Activated naive CD8-positive, alpha-beta T cell (primary cell): ENCODE data around the gene BASP1.
"Not testable (repeated sequence)": the region's sequence is repeated elsewhere in the genome, so short reads cannot be mapped to it uniquely, and the experiment has no call there.

Experiments used
- H3K27ac Mint-ChIP-seq: one replicate; pipeline ENCODE4 v1.8.0; 2021; ENCODE audit warnings: mixed read lengths
- H3K27me3 Mint-ChIP-seq: one replicate; pipeline ENCODE4 v1.8.0; 2021; ENCODE audit warnings: mixed read lengths
- H3K36me3 Mint-ChIP-seq: one replicate; pipeline ENCODE4 v1.8.0; 2021; ENCODE audit warnings: mixed read lengths
- H3K4me1 Mint-ChIP-seq: one replicate; pipeline ENCODE4 v1.8.0; 2021; ENCODE audit warnings: low read depth, mixed read lengths
- H3K4me3 Mint-ChIP-seq: one replicate; pipeline ENCODE4 v1.8.0; 2021; ENCODE audit warnings: mild to moderate bottlenecking, mixed read lengths
- H3K9me3 Mint-ChIP-seq: one replicate; pipeline ENCODE4 v1.8.0; 2021; ENCODE audit warnings: low read depth, mixed read lengths

The BASP1 gene

DNA sequence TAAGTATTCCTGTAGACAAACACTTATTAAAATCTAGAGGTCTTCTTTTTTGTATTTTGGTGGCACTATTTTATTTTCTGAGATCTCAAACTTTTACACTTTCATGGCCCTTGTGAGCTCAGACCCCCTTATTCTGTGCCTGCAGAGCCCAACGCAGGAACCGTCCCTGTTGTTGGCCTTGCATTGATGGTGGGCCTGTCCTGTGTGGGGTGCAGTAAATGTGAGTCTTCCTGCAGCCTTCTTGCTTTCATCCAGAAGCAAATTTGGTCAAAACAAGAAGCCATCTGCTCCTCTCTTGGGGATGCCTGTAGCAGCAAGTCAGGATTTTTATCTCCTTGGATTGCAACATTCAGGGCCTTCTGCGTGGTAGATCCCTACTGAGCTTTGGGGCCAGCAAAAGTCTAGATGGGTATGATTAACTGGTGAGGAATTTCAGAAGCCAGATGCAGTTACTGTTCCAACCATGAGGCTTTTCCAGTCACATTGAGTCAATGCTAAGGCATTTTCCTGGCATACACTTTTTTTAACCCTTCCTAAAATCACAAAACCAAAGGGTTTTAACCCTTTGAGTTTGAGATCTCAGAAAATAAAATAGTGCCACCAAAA is 31.7 kb downstream of the BASP1 start:
- Mint-ChIP-seq H3K4me1 (no peaks in the 10 kb centered on the region), H3K9me3 (peaks cover 4% of the 10 kb centered on the region)

DNA sequence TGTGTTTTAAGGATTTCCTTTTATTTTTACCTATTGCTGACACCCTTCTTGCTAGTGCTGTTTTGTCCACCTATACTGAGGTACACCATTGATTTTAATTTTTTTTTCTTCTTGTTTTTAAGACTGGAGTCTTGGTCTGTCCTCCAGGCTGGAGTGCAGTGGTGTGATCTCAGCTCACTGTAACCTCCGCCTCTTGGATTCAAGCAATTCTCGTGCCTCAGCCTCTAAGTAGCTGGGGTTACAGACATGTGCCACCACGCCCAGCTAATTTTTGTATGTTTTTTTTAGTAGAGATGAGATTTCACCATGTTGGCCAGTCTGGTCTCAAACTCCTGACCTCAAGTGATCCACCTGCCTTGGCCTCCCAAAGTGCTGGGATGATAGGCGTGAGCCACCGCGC is 32.4 kb downstream of the BASP1 start:
- not testable (repeated sequence) for H3K27ac Mint-ChIP-seq, H3K9me3 Mint-ChIP-seq, H3K27me3 Mint-ChIP-seq, H3K4me3 Mint-ChIP-seq, H3K4me1 Mint-ChIP-seq, H3K36me3 Mint-ChIP-seq

More for the DNA sequence above, 31.7 kb downstream of the BASP1 start:
- Mint-ChIP-seq H3K27me3 (peaks cover 2% of the 10 kb centered on the region), H3K36me3 (no peaks in the 10 kb centered on the region), H3K4me3 (no peak overlapping the region), H3K27ac (no peak overlapping the region)

GRCh38 chr5:17252543-17252942 is 35.1 kb downstream of the BASP1 start:
- Mint-ChIP-seq H3K27me3 (no peaks in the 10 kb centered on the region), H3K27ac (no peak overlapping the region), H3K4me1 (no peaks in the 10 kb centered on the region), H3K36me3 (no peaks in the 10 kb centered on the region), H3K4me3 (no peak overlapping the region), H3K9me3 (peaks cover 4% of the 10 kb centered on the region)

DNA sequence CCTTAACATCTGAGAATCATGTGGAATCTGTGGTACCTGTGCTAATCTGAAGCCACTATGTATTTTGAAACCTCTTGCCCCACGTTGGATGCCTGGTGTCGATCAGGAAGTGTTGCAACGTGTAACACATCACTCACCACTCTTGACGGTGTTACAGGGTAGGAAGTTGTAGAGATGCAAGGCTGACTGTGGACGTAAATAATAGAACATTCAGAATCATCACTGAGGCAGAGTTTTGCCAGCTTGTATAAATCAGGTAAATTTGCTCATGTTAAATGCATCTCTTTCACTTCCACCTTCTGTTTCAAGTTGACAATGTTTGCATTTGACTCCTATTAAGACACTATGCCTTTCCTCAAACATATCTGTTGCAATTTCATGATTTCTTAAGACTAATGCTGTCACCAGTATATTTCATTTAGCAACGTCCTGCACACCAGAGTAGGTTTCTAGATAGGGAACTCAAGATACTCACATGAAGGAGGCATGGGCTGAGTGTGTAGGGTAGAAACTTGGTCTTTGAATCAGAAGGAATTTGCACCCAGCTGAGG is 38.1 kb downstream of the BASP1 start:
- Mint-ChIP-seq H3K4me1 (no peaks in the 10 kb centered on the region), H3K36me3 (no peaks in the 10 kb centered on the region), H3K4me3 (no peak overlapping the region), H3K9me3 (peaks cover 8% of the 10 kb centered on the region), H3K27me3 (no peaks in the 10 kb centered on the region), H3K27ac (no peak overlapping the region)

DNA sequence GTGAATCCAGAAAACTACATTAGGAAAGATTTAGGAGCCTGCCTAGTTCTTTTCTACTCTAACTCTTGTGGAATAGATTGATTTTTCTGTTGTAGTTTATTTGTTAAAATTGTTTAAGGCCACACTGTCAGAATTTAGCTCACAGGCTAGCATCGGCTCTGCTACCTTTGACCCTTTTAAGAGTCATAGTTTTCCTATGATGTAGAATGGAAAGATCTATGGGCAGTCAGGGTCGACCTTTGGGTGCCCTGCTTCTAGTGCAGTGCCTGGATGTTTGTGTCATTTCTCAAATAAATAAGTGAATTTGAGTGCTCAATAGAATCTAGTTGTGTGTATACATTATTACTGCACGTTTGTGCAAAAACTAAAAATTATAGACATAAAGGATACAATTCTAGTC is 38.7 kb downstream of the BASP1 start:
- no peak overlapping the region for H3K4me3 Mint-ChIP-seq
- H3K9me3 Mint-ChIP-seq: peaks cover 8% of the 10 kb centered on the region
- H3K27ac Mint-ChIP-seq: no peak overlapping the region
- no peaks in the 10 kb centered on the region for H3K27me3 Mint-ChIP-seq
- H3K36me3 Mint-ChIP-seq: no peaks in the 10 kb centered on the region
- no peaks in the 10 kb centered on the region for H3K4me1 Mint-ChIP-seq

DNA sequence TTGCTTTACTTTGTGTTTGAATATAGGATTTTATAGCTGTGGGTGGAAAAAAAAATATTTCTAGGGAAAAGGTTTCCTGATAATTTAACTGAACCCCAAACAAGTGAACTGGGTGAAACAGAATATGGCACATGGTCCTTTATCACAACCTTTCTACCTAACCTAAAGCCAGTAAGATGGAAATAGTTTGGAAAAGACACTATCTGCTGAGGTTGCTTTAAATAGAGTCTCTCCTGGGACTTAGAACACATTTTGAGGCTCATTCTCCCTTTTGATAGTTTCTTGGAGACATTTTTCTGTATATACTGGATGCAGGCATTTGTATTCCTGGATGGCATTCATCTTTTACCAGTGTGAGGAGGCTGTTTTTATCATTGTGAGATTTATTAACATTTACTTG is 39.4 kb downstream of the BASP1 start:
- no peaks in the 10 kb centered on the region for H3K27me3 Mint-ChIP-seq
- no peak overlapping the region for H3K27ac Mint-ChIP-seq
- peaks cover 4% of the 10 kb centered on the region for H3K9me3 Mint-ChIP-seq
- H3K4me3 Mint-ChIP-seq: no peak overlapping the region
- H3K36me3 Mint-ChIP-seq: no peaks in the 10 kb centered on the region
- no peaks in the 10 kb centered on the region for H3K4me1 Mint-ChIP-seq

GRCh38 chr5:17257705-17258273 is 40.4 kb downstream of the BASP1 start:
- H3K4me3 Mint-ChIP-seq: no peak overlapping the region
- no peaks in the 10 kb centered on the region for H3K36me3 Mint-ChIP-seq
- H3K27ac Mint-ChIP-seq: no peak overlapping the region
- peaks cover 4% of the 10 kb centered on the region for H3K9me3 Mint-ChIP-seq
- H3K4me1 Mint-ChIP-seq: no peaks in the 10 kb centered on the region
- H3K27me3 Mint-ChIP-seq: no peaks in the 10 kb centered on the region

DNA sequence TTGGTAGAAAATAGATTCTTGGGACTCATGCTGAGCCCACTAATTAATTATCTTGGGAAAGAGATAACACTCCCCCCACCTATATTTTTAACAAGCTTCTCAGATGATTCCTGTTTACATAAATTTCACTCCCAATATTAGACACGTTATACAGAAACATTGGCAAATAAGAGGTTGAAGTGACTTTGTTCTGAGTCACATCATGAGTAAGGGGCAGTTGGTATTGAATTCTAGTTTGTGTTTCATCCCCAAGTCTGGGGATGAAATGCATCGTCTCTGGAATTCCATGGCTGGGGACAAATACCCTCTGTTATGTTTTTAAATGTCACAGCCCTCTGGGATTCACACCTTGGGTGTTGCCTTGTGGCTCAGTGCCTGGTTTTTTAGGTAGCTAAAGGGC is 41.0 kb downstream of the BASP1 start:
- Mint-ChIP-seq H3K4me3 (no peak overlapping the region), H3K36me3 (no peaks in the 10 kb centered on the region), H3K27ac (no peak overlapping the region), H3K4me1 (no peaks in the 10 kb centered on the region), H3K9me3 (peaks cover 4% of the 10 kb centered on the region), H3K27me3 (no peaks in the 10 kb centered on the region)

GRCh38 chr5:17259012-17259411 is 41.6 kb downstream of the BASP1 start:
- H3K36me3 Mint-ChIP-seq, H3K4me1 Mint-ChIP-seq, H3K27me3 Mint-ChIP-seq, H3K4me3 Mint-ChIP-seq, H3K9me3 Mint-ChIP-seq, H3K27ac Mint-ChIP-seq: not testable (repeated sequence)

DNA sequence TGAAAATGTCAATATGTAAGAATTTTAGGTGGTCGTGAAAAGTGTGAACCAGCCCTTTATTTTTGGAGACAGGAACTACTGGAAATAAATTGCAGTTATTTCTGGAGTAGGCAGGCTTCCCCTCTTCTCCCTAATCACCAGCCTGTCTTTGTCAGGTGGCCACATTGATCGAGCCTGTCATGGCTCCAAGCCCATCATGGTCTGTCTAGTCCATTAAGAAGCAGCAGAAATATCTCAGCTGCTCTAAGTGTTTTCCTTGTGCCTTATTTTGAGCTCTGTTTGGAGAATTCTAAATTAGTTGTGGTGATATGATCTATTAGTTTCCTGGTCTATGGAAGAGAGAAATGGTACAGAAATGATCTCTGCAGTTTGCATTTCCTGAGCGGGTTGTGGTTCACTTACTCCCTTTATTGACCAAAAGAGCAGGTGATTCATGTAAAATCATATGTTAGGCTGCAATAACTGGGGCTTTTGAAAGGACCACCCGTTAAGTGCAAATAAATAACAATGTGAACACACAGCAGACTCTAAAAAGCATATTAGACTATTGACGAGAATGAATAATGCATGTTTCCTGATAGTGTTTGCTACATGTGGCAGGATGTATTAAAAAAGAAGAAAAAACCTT is 42.3 kb downstream of the BASP1 start:
- Mint-ChIP-seq H3K4me3 (no peak overlapping the region), H3K4me1 (no peaks in the 10 kb centered on the region), H3K36me3 (no peaks in the 10 kb centered on the region), H3K27ac (no peak overlapping the region), H3K27me3 (no peaks in the 10 kb centered on the region), H3K9me3 (peaks cover 4% of the 10 kb centered on the region)

DNA sequence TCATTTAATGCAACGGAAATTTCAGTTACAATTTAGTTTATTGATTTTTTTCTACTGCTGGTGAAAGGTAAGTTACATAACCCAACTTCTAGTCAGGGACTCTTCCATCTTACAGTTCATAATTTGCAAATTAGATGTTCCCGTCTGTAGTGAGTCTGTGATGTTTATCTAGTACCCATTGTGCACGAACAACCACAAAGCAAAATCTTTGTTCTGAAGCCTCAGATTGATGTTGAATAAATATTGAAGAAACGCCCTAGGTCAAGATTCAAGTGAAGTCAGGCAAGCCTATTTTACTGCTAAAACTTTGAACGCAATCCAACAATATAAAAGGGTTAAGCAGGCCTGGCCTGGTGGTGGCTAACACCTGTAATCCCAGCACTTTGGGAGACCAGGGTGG is 43.1 kb downstream of the BASP1 start:
- no peaks in the 10 kb centered on the region for H3K36me3 Mint-ChIP-seq
- H3K9me3 Mint-ChIP-seq: peaks cover 4% of the 10 kb centered on the region
- H3K27ac Mint-ChIP-seq: no peak overlapping the region
- no peaks in the 10 kb centered on the region for H3K4me1 Mint-ChIP-seq
- H3K27me3 Mint-ChIP-seq: no peaks in the 10 kb centered on the region
- H3K4me3 Mint-ChIP-seq: no peak overlapping the region

GRCh38 chr5:17261075-17261474 is 43.6 kb downstream of the BASP1 start:
- no peaks in the 10 kb centered on the region for H3K4me1 Mint-ChIP-seq

DNA sequence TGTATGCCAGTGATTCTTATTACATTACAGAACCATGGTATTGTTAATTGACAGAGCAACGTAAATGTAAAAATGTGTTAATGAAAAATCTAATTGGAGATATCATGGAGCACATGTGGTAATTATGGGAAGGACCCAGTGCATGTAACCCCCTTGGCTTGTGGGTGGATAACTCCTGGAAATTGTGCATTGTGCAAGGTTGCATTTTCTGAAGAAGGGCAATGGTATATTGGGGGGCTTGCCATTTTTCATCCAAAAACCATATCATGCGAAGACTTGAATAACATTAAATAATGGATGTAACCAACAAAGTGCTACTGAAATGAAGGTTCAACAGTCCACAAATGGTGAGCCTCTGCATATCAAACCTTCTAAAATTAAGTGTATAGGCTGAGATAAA is 47.6 kb downstream of the BASP1 start:
- H3K27me3 Mint-ChIP-seq: no peaks in the 10 kb centered on the region
- no peaks in the 10 kb centered on the region for H3K4me1 Mint-ChIP-seq
- H3K27ac Mint-ChIP-seq: no peak overlapping the region
- H3K9me3 Mint-ChIP-seq: no peaks in the 10 kb centered on the region
- H3K36me3 Mint-ChIP-seq: no peaks in the 10 kb centered on the region
- H3K4me3 Mint-ChIP-seq: no peak overlapping the region

More at GRCh38 chr5:17261075-17261474, 43.6 kb downstream of the BASP1 start:
- H3K9me3 Mint-ChIP-seq: peaks cover 4% of the 10 kb centered on the region
- H3K27ac Mint-ChIP-seq: no peak overlapping the region
- no peak overlapping the region for H3K4me3 Mint-ChIP-seq
- H3K27me3 Mint-ChIP-seq: no peaks in the 10 kb centered on the region
- no peaks in the 10 kb centered on the region for H3K36me3 Mint-ChIP-seq

DNA sequence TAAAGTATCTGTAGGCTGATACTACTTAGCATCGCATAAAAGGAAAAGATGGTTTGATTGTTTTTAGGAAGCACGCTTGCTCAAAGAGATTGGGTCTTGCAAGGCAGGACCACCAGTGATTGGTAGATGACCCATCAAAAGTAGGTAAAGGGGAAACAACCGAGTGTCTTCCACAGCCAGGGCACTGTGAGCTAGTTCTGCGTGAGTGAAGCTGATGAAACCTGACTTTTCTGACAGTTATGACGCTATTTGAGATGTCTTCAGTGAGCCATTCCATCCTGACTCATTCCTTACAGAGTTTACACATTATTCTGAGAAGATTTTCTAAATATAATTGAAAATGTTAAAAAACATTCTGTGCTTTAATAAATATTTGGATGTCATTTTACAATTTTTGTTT is 49.7 kb downstream of the BASP1 start:
- Mint-ChIP-seq H3K9me3 (no peaks in the 10 kb centered on the region), H3K4me3 (no peak overlapping the region), H3K4me1 (no peaks in the 10 kb centered on the region), H3K27ac (no peak overlapping the region), H3K36me3 (no peaks in the 10 kb centered on the region), H3K27me3 (no peaks in the 10 kb centered on the region)

DNA sequence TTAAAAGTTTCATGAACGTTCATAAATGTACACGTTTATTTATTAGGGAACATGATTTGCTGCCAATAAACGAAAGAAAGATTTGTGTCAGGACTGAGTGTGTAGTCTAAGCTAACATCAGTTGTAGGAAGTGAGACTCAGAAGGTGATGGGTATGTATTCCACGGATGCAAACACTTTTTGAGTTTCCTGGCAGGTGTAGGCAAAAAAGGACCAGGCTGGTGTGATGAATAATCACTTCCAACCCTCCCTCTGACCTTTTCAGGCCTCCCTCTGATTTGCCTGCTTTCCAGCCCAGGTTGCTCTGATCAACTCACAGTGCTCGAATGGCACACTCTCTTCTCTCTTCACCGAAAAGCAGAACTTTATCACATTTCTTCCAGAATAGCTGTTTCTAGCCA is 51.8 kb downstream of the BASP1 start:
- Mint-ChIP-seq H3K9me3 (no peaks in the 10 kb centered on the region), H3K27me3 (no peaks in the 10 kb centered on the region), H3K4me1 (no peaks in the 10 kb centered on the region), H3K36me3 (no peaks in the 10 kb centered on the region), H3K4me3 (no peak overlapping the region), H3K27ac (no peak overlapping the region)

DNA sequence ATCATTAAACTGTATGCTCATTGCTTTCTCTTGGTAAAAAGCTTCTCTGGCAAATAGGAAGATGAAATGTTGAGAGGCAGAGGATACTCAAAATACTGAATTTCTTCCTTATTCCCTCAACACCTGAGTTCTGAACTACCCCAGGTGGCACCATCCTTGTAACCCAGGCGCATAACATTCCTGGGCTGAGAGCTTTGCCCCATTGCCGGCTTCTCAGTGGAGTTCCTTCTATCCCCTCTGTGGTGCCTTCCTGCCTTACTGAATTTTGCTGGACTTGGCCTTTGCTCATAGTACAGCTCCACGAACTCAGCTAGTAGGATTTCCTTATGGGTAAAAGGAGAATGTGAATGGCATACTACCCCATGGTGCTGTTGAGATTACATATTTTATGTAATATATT is 54.7 kb downstream of the BASP1 start:
- H3K4me3 Mint-ChIP-seq: no peak overlapping the region
- H3K27ac Mint-ChIP-seq: no peak overlapping the region
- no peaks in the 10 kb centered on the region for H3K36me3 Mint-ChIP-seq
- no peaks in the 10 kb centered on the region for H3K9me3 Mint-ChIP-seq
- no peaks in the 10 kb centered on the region for H3K27me3 Mint-ChIP-seq
- H3K4me1 Mint-ChIP-seq: no peaks in the 10 kb centered on the region
